ENCODE results near the gene MAN1C1. TPM values are rescaled to one million over a fixed set of nuclear protein-coding genes. Genes with fewer than 3 reads are reported as not detected.
A peak's percentile ranks its signal among the peaks of the same experiment; 100 is the strongest.
"Not testable (repeated sequence)": the region's sequence is repeated elsewhere in the genome, so short reads cannot be mapped to it uniquely, and the experiment has no call there.

The MAN1C1 gene
- total RNA-seq, 1 experiment from 2014 or later: 0.67 TPM

DNA sequence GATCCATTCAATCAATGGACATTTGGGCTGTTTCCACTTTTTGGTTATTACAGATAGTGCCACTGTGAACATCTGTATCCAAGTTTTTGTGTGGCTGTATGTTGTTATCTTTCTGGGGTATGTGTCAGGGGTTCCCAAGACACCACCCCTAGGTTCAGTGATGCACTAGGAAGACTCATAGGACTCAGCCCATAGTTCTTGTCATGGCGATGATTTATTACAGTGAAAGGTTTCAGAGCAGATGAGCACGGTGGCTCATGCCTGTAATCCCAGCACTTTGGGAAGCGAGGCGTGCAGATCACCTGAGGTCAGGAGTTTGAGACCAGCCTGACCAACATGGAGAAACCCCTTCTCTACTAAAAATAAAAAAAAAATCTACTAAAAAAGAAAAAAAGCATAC is 64.1 kb downstream of the MAN1C1 start:
- no peak for DNase-seq (ENCODE audit: low spot score)

DNA sequence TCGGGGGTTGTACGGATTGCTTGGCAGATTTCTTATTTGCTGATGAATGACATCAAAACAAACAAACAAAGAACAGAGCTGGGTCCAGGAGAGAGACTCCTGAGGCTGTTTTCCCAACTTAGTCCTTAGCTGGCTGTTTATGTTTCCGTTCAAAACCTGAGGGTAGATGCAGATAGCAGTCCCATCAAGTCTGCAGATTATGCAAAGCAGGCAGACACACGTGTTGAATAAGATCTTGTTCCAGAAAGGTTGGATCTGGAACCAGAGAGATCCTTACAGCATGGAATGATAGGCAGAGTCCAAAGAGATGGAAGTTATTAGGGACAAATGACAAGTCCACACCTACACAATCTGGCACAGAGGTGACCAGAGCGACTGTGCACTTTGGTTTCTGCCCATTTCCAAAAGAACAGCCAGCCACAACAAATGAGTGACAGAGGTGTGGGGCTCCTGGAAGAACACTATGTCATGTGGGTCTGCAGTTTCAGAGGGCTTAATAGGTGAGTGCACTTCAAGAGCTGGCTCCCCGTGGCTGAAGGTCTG is 65.5 kb downstream of the MAN1C1 start:
- no peak for DNase-seq (ENCODE audit: low spot score)

DNA sequence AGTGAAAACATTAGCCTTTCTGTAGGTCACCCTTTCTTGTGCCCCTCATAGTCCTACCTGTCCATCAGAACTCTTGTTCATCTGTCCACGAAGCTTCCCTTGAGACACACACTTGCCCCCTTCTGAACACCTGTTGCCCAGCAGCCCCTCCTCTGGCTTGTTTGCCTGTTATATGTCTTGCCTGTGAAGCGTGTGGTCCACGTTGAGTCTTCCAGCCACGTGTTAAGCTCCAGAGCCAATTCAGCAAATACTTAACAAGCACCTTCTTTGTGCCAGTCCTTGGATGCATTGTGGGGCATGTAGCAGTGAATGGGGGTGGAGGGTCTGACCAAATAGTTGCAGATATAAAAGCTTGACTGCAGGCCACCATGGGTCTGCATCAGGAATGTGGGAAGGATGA is 66.6 kb downstream of the MAN1C1 start:
- no peak for DNase-seq (ENCODE audit: low spot score)

GRCh38 chr1:25683731-25684130 is 67.1 kb downstream of the MAN1C1 start:
- peak; percentile 38 for DNase-seq (ENCODE audit: low spot score)

GRCh38 chr1:25684216-25684965 is 67.8 kb downstream of the MAN1C1 start:
- DNase-seq (ENCODE audit: low spot score): no peak

GRCh38 chr1:25685211-25685750 is 68.7 kb downstream of the MAN1C1 start:
- DNase-seq (ENCODE audit: low spot score): no peak

GRCh38 chr1:25685938-25686665 is 69.5 kb downstream of the MAN1C1 start:
- DNase-seq (ENCODE audit: low spot score): no peak

DNA sequence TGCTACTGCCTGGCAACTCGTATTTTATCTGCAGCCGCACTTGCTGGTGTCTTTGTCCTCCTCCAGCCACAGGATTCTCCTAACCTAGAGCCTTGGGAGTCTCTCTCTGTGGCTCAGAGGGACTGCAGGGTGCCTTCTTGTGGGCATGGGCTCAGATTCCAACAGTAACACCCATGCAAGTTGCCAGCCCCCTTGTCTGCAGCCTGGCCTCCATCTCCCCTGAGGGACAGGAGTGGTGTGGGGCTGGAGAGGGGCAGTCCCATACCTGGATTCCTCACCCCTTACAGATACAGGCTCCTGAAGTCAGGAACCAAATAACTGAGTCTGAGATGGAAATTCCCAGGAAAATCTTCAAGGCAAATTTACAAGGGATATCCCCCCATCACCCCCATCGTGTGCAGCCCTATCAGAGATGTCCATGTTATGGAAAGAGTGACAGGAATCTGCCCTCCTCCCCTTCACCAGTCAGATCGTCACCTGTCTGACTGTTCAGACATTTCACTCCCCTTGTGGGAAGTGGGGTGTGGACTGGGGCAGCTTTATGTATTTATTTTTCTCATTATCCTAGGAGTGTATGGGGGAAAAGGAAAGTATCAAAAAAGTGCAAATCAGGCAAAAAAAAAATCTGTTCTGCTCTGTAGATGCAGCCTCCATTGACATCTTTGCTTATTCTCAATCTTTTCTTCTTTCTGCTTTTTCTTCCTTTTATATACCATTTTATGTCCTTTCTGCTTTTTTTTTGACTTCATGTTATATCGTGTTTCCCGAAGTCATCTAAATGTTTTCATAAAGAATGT is 70.8 kb downstream of the MAN1C1 start:
- no peak for DNase-seq (ENCODE audit: low spot score)

- no peak for DNase-seq (ENCODE audit: low spot score)
These were observed 72.0 kb downstream of the MAN1C1 start for GRCh38 chr1:25688390-25689119.

DNA sequence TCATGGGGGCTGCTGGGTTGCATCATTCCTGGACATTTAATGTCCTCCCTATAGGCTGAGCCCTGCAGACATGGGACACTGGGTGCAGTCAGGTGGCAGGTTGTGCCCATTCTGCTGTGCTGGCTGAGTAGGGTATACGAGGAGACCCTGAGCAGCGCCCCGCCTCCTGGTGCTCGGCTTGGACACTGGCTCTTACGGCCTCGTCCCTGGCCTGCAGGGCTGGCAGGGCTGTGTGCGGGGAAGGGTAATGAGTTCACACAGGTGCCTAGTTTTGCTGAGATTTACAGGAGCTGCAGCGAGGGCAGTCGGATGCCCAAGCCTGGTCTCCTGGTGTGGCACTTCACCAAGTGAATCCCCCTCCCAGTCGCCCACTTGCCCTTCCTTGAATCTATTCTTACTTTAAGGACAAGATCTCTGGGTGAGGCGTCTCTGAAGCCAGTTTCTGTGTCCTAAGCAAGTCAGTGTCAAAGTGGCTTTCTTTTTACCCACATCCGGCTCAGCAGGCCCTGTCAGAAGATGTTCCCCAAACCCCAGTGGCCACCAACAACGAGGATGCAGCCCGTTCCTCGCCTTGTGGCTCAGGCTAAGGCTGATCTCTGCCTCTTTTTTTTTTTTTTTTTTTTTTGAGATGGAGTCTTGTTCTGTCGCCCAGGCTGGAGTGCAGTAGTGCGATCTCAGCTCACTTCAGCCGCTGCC is 73.2 kb downstream of the MAN1C1 start:
- DNase-seq (ENCODE audit: low spot score): no peak

GRCh38 chr1:25690396-25690956 is 73.9 kb downstream of the MAN1C1 start:
- no peak for DNase-seq (ENCODE audit: low spot score)

GRCh38 chr1:25691211-25691610 is 74.6 kb downstream of the MAN1C1 start:
- DNase-seq (ENCODE audit: low spot score): no peak

GRCh38 chr1:25692560-25692959 is 76.0 kb downstream of the MAN1C1 start:
- no peak for DNase-seq (ENCODE audit: low spot score)

GRCh38 chr1:25694167-25695007 is 77.8 kb downstream of the MAN1C1 start:
- no peak for DNase-seq (ENCODE audit: low spot score)

GRCh38 chr1:25695090-25695770 is 78.6 kb downstream of the MAN1C1 start:
- peak; percentile 77 for DNase-seq (ENCODE audit: low spot score)

DNA sequence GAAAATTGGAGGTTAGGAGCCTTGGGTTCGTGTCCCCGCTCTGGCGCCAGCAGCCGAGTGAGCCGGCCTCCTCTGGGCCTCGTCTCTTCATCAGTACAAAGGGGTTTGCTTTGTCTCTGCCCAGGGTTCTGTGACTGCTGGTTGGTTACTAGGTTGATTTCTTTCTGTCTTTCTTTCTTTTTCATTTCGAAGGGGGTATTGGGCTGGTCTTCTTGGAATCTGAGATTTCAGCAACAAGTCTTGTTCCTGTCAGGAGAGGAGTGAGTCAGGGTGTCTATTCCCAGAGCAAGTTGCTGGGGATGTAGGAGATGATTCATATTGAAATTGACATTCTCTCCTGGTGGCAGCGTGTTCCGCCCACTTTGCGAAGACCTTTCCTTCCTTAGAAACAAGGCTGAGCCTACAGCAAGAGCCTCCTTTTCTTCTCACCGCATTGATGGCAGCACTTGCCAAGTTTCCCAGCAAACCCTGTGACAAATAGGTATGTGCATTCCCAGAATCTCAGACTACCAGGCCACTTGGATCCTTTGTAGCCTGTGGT is 79.2 kb downstream of the MAN1C1 start:
- peak; percentile 85 for DNase-seq (ENCODE audit: low spot score)

DNA sequence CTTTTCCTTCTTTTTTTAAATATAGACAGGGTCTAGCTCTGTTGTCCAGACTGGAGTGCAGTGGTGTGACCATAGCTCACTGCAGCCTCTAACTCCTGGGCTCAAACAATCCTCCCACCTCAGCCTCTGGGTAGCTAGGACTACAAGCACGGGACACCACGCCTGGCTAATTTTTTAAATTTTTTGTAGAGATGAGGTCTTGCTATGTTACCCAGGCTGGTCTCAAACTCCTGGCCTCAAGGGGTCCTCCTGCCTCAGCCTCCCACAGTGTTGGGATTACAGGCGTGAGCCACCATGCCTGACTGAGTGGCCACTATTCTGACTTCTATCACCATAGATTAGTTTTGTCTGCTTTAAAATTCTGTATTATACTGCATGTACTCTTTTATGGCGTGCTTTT is 80.1 kb downstream of the MAN1C1 start:
- not testable (repeated sequence) for DNase-seq (ENCODE audit: low spot score)

DNA sequence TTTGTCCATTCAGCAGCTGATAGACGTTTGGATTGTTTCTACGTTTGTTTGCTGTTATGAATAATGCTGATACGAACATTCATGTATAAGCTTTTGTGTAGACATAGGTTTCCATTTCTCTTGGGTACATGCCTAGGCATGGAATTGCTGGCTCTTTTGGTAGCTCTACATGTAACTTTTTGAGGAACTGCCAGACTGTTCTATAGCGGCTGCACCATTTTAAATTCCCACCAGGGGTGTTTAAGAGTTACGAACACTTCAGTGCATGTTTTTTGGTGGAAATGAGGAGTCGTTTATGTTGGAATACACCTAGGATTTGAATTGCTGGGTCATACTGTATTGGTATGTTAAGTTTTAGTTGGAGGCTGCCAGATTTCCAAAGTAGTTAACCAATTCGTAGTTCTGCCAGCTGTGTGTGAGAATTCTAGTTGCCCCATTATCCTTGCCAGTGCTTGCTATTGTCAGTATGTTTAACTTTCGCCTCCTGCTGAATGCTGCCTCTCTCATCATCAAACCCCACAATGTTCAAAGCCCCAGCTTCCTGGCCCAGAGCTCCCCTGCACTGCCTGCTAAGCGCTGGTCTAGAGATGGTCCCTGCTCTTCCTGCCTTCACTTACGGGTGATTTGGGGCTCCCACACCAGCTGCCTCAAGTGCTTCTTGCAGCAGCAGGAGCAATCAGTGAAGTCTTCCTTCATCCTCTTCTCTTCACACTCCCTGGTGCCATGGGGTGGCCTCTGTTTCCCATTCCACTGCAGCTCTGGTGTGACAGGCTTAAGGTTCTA is 81.0 kb downstream of the MAN1C1 start:
- no peak for DNase-seq (ENCODE audit: low spot score)

Data from A172 (cell line).